ENCODE data around the gene GPRIN3.

DNA sequence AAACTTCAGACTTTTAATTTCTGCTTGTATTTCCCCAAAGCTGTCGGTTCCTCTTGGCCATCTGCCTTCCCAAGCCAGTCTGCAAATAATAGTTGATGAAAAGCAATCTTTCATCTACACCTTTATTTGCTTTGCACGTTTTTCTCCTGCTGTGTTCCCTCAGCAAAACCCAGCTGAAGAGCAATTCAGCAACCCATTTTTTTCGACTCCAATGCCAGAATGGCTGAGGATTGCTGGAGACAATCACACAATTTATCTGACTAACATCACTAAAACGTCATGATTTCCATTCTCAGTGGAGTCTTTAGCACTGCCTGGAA is 94.3 kb downstream of the GPRIN3 start:
- TF ChIP-seq CTCF (IDR thresholded peaks at IDR 0.05; ENCODE audit: low read depth, low read length) (no peak), EZH2phosphoT487 (IDR thresholded peaks at IDR 0.05; ENCODE audit: low read depth) (no peak)

Data from OCI-LY3 (cell line).